C4-2B (cell line): ENCODE data around the gene DPF3.

Source experiments
- ZFX ChIP-seq: fragments of 450-650 bp; IDR thresholded peaks from 2 replicates; pipeline ENCODE4 v1.6.1; 2017
- TF ChIP-seq, protein P1 (sequence below): fragments of 450-650 bp; conservative IDR thresholded peaks from 2 replicates; pipeline ENCODE4 v1.5.1; 2017; ENCODE audit warnings: mild to moderate bottlenecking

DNA sequence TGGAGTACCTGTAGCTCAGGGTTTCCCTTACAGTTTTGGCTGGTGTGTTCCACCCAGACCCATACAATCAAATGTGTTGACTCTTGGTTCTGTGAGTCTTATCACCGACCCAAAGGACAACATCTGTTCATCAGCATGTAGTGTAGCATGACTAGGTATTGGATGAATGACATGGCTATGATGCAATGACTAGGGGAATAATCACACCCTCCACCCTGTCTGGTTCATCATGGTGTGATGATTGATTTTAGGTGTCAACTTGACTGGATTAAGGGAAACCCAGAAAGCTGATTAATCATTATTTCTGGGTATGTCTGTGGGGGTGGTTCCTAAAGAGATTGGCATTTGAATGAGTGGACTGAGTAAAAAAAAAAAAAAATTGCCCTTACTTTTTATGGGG is 311.3 kb downstream of the DPF3 start:
- TF ChIP-seq, protein P1, sequence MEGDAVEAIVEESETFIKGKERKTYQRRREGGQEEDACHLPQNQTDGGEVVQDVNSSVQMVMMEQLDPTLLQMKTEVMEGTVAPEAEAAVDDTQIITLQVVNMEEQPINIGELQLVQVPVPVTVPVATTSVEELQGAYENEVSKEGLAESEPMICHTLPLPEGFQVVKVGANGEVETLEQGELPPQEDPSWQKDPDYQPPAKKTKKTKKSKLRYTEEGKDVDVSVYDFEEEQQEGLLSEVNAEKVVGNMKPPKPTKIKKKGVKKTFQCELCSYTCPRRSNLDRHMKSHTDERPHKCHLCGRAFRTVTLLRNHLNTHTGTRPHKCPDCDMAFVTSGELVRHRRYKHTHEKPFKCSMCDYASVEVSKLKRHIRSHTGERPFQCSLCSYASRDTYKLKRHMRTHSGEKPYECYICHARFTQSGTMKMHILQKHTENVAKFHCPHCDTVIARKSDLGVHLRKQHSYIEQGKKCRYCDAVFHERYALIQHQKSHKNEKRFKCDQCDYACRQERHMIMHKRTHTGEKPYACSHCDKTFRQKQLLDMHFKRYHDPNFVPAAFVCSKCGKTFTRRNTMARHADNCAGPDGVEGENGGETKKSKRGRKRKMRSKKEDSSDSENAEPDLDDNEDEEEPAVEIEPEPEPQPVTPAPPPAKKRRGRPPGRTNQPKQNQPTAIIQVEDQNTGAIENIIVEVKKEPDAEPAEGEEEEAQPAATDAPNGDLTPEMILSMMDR = no peak
- TF ChIP-seq ZFX = no peak
